WTC11 (cell line): ENCODE data around the gene STK40. TPM values are rescaled to one million over a fixed set of nuclear protein-coding genes. Genes with fewer than 3 reads are reported as not detected.
A peak's percentile ranks its signal among the peaks of the same experiment; 100 is the strongest.

Experiments used
- ATAC-seq: fragments of 200-7000 bp; cut with Tn5 transposase; 2 replicates; pipeline ENCODE4 v1.10.0; 2021; ENCODE audit warnings: mild to moderate bottlenecking, moderate library complexity
- CTCF ChIA-PET: fragments of 300-600 bp; sonication (Branson Sonifier 250); formaldehyde crosslinking; loops from one replicate; lab custom pipeline; 2021; ENCODE audit warnings: antibody characterized with exemption; lab: Charles Lee
- POLR2A ChIA-PET: fragments of 350-600 bp; sonication (Branson Sonifier 250); formaldehyde crosslinking; loops from one replicate; lab custom pipeline; 2021; ENCODE audit warnings: antibody characterized with exemption; lab: Charles Lee
- DNase-seq: peaks from one replicate; pipeline ENCODE4 v3.0.0; 2021; ENCODE audit warnings: low spot score
- H3K27ac Mint-ChIP-seq: 2 replicates; pipeline ENCODE4 v1.8.0; 2021; ENCODE audit warnings: mixed read lengths
- H3K27me3 Mint-ChIP-seq: 2 replicates; pipeline ENCODE4 v1.8.0; 2021; ENCODE audit warnings: low read depth, mild to moderate bottlenecking, moderate library complexity, mixed read lengths
- H3K36me3 Mint-ChIP-seq: 2 replicates; pipeline ENCODE4 v1.8.0; 2021; ENCODE audit warnings: mixed read lengths
- H3K4me1 Mint-ChIP-seq: 2 replicates; pipeline ENCODE4 v1.8.0; 2022; ENCODE audit warnings: mixed read lengths
- H3K4me3 Mint-ChIP-seq: 2 replicates; pipeline ENCODE4 v1.8.0; 2021; ENCODE audit warnings: mild to moderate bottlenecking, moderate library complexity, mixed read lengths
- H3K9me3 Mint-ChIP-seq: 2 replicates; pipeline ENCODE4 v1.8.0; 2021; ENCODE audit warnings: mixed read lengths
- CBFB ChIP-seq: sonication (generic); formaldehyde crosslinking; IDR thresholded peaks from 2 replicates; pipeline ENCODE4 v1.8.1; 2022; ENCODE audit warnings: mild to moderate bottlenecking, low read depth, missing genetic modification reagents
- ETV6 ChIP-seq: sonication (generic); formaldehyde crosslinking; IDR thresholded peaks from 2 replicates; pipeline ENCODE4 v1.8.1; 2022; ENCODE audit warnings: mild to moderate bottlenecking, missing genetic modification reagents
- GTF2I ChIP-seq: fragments of 250-450 bp; sonication (Bioruptor Pico); conservative IDR thresholded peaks from 2 replicates; pipeline ENCODE4 v1.4.0; 2021; ENCODE audit warnings: mild to moderate bottlenecking
- RELA ChIP-seq: sonication (generic); formaldehyde crosslinking; IDR thresholded peaks from 2 replicates; pipeline ENCODE4 v1.8.1; 2022; ENCODE audit warnings: missing genetic modification reagents, mild to moderate bottlenecking, borderline replicate concordance
- TP53 ChIP-seq: sonication (generic); formaldehyde crosslinking; IDR thresholded peaks from 2 replicates; pipeline ENCODE4 v1.8.1; 2023; ENCODE audit warnings: mild to moderate bottlenecking, missing genetic modification reagents
- ZNF219 ChIP-seq: sonication (generic); formaldehyde crosslinking; IDR thresholded peaks from 2 replicates; pipeline ENCODE4 v1.8.0; 2023; ENCODE audit warnings: missing genetic modification reagents, mild to moderate bottlenecking, borderline replicate concordance
- ZNF263 ChIP-seq: sonication (generic); formaldehyde crosslinking; IDR thresholded peaks from 2 replicates; pipeline ENCODE4 v1.8.1; 2022; ENCODE audit warnings: low read depth, mild to moderate bottlenecking, moderate library complexity, missing genetic modification reagents
- ZNF423 ChIP-seq: fragments of 250-450 bp; sonication (Bioruptor Pico); IDR thresholded peaks from 2 replicates; pipeline ENCODE4 v2.1.2; 2022; ENCODE audit warnings: mild to moderate bottlenecking, moderate library complexity
- total RNA-seq: library from RNA; stranded (reverse); gene quantifications from 3 replicates; pipeline ENCODE4 v1.2.3, GENCODE V29; 2021
- TF ChIP-seq, protein P1 (sequence below): fragments of 250-450 bp; sonication (Bioruptor Pico); IDR thresholded peaks from 2 replicates; pipeline ENCODE4 v1.9.0; 2021; ENCODE audit warnings: moderate library complexity, mild to moderate bottlenecking, inconsistent platforms, borderline replicate concordance
- TF ChIP-seq, protein P2 (sequence below): fragments of 250-450 bp; sonication (Bioruptor Pico); IDR thresholded peaks from 2 replicates; pipeline ENCODE4 v1.9.0; 2021; ENCODE audit warnings: mild to moderate bottlenecking, borderline replicate concordance
- TF ChIP-seq, protein P3 (sequence below): fragments of 250-450 bp; sonication (Bioruptor Pico); IDR thresholded peaks from 2 replicates; pipeline ENCODE4 v1.9.0; 2021; ENCODE audit warnings: mild to moderate bottlenecking
- TF ChIP-seq, protein P4 (sequence below): sonication (generic); formaldehyde crosslinking; IDR thresholded peaks from 2 replicates; pipeline ENCODE4 v1.8.1; 2022; ENCODE audit warnings: low read depth, mild to moderate bottlenecking, moderate library complexity, missing genetic modification reagents, borderline replicate concordance
- TF ChIP-seq, protein P5 (sequence below): sonication (generic); formaldehyde crosslinking; IDR thresholded peaks from 2 replicates; pipeline ENCODE4 v1.8.1; 2023; ENCODE audit warnings: mild to moderate bottlenecking, missing genetic modification reagents
- TF ChIP-seq, protein P6 (sequence below): sonication (generic); formaldehyde crosslinking; IDR thresholded peaks from 2 replicates; pipeline ENCODE4 v1.8.1; 2022; ENCODE audit warnings: mild to moderate bottlenecking, missing genetic modification reagents, moderate library complexity, borderline replicate concordance
- TF ChIP-seq, protein P7 (sequence below): fragments of 200-600 bp; IDR thresholded peaks from 2 replicates; pipeline ENCODE4 v1.8.0; 2022; ENCODE audit warnings: antibody characterized with exemption

Gene STK40
- total RNA-seq, 1 experiment from 2014 or later, result 24.7 TPM

DNA sequence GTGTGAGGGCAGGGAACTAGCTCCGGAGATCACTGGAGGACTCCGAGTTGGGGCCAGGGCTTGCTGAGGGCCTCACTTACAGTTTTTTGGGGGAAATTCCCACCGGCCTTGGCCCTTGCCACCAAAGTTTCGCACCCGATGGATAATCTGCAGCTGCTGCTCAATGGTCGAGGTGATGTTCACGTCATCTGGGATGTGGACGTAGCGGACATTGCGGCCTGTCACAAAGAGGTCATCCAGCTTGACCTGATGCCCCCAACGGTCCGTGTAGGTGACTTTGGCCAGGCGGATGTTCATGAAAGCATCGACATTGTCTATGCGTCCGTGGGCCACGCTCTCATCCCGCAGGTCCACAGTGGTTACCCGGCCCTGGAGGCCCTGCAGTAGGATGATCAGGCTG is 8.0 kb upstream of the STK40 start (continued):
- TF ChIP-seq, protein P1, sequence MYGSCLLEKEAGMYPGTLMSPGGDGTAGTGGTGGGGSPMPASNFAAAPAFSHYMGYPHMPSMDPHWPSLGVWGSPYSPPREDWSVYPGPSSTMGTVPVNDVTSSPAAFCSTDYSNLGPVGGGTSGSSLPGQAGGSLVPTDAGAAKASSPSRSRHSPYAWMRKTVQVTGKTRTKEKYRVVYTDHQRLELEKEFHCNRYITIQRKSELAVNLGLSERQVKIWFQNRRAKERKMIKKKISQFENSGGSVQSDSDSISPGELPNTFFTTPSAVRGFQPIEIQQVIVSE (CRISPR knock-in tag), result no peak
- TF ChIP-seq CBFB (CRISPR knock-in tag), result no peak
- TF ChIP-seq, all 79 proteins: peak for 0

DNA sequence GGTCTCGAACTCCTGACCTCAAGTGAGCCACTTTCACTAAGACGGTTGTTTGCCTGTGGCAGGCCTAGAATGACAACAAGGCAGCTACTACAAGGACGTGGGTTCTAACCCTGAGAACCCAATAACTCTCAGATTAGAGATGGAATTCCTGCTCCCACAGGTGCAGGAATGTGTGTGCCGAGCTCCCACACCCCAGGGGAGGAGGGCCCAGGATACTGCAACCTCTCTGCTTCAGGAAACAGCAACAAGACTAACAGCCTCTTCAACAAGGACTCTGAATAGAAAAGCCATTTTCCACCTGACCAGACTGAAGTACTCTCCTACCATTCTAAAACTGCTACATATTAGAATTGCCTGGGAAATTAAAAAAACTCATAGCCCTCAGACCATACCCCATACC is 7.1 kb upstream of the STK40 start:
- CTCF ChIA-PET, result no interaction called here
- H3K4me1 Mint-ChIP-seq, result peaks cover 12% of the 10 kb centered on the region
- H3K27ac Mint-ChIP-seq, result peak overlapping the region; percentile 32; the same call in 1 of the 2 replicates
- TF ChIP-seq, protein P2, sequence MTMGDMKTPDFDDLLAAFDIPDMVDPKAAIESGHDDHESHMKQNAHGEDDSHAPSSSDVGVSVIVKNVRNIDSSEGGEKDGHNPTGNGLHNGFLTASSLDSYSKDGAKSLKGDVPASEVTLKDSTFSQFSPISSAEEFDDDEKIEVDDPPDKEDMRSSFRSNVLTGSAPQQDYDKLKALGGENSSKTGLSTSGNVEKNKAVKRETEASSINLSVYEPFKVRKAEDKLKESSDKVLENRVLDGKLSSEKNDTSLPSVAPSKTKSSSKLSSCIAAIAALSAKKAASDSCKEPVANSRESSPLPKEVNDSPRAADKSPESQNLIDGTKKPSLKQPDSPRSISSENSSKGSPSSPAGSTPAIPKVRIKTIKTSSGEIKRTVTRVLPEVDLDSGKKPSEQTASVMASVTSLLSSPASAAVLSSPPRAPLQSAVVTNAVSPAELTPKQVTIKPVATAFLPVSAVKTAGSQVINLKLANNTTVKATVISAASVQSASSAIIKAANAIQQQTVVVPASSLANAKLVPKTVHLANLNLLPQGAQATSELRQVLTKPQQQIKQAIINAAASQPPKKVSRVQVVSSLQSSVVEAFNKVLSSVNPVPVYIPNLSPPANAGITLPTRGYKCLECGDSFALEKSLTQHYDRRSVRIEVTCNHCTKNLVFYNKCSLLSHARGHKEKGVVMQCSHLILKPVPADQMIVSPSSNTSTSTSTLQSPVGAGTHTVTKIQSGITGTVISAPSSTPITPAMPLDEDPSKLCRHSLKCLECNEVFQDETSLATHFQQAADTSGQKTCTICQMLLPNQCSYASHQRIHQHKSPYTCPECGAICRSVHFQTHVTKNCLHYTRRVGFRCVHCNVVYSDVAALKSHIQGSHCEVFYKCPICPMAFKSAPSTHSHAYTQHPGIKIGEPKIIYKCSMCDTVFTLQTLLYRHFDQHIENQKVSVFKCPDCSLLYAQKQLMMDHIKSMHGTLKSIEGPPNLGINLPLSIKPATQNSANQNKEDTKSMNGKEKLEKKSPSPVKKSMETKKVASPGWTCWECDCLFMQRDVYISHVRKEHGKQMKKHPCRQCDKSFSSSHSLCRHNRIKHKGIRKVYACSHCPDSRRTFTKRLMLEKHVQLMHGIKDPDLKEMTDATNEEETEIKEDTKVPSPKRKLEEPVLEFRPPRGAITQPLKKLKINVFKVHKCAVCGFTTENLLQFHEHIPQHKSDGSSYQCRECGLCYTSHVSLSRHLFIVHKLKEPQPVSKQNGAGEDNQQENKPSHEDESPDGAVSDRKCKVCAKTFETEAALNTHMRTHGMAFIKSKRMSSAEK (CRISPR knock-in tag), result no peak
- TF ChIP-seq ZNF423 (no peak), GTF2I (no peak), ZNF263 (CRISPR knock-in tag) (no peak), ETV6 (CRISPR knock-in tag) (no peak), TP53 (no peak), ZNF219 (CRISPR knock-in tag) (no peak), RELA (CRISPR knock-in tag) (no peak)
- TF ChIP-seq, protein P3, sequence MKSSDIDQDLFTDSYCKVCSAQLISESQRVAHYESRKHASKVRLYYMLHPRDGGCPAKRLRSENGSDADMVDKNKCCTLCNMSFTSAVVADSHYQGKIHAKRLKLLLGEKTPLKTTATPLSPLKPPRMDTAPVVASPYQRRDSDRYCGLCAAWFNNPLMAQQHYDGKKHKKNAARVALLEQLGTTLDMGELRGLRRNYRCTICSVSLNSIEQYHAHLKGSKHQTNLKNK (CRISPR knock-in tag), result no peak
- TF ChIP-seq, protein P4, sequence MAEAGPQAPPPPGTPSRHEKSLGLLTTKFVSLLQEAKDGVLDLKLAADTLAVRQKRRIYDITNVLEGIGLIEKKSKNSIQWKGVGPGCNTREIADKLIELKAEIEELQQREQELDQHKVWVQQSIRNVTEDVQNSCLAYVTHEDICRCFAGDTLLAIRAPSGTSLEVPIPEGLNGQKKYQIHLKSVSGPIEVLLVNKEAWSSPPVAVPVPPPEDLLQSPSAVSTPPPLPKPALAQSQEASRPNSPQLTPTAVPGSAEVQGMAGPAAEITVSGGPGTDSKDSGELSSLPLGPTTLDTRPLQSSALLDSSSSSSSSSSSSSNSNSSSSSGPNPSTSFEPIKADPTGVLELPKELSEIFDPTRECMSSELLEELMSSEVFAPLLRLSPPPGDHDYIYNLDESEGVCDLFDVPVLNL (CRISPR knock-in tag), result no peak
- TF ChIP-seq, protein P5, sequence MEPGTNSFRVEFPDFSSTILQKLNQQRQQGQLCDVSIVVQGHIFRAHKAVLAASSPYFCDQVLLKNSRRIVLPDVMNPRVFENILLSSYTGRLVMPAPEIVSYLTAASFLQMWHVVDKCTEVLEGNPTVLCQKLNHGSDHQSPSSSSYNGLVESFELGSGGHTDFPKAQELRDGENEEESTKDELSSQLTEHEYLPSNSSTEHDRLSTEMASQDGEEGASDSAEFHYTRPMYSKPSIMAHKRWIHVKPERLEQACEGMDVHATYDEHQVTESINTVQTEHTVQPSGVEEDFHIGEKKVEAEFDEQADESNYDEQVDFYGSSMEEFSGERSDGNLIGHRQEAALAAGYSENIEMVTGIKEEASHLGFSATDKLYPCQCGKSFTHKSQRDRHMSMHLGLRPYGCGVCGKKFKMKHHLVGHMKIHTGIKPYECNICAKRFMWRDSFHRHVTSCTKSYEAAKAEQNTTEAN (CRISPR knock-in tag), result no peak
- TF ChIP-seq, protein P6, sequence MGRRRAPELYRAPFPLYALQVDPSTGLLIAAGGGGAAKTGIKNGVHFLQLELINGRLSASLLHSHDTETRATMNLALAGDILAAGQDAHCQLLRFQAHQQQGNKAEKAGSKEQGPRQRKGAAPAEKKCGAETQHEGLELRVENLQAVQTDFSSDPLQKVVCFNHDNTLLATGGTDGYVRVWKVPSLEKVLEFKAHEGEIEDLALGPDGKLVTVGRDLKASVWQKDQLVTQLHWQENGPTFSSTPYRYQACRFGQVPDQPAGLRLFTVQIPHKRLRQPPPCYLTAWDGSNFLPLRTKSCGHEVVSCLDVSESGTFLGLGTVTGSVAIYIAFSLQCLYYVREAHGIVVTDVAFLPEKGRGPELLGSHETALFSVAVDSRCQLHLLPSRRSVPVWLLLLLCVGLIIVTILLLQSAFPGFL (CRISPR knock-in tag), result no peak
- TF ChIP-seq, protein P7, sequence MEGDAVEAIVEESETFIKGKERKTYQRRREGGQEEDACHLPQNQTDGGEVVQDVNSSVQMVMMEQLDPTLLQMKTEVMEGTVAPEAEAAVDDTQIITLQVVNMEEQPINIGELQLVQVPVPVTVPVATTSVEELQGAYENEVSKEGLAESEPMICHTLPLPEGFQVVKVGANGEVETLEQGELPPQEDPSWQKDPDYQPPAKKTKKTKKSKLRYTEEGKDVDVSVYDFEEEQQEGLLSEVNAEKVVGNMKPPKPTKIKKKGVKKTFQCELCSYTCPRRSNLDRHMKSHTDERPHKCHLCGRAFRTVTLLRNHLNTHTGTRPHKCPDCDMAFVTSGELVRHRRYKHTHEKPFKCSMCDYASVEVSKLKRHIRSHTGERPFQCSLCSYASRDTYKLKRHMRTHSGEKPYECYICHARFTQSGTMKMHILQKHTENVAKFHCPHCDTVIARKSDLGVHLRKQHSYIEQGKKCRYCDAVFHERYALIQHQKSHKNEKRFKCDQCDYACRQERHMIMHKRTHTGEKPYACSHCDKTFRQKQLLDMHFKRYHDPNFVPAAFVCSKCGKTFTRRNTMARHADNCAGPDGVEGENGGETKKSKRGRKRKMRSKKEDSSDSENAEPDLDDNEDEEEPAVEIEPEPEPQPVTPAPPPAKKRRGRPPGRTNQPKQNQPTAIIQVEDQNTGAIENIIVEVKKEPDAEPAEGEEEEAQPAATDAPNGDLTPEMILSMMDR, result no peak
- peaks cover 11% of the 10 kb centered on the region for H3K36me3 Mint-ChIP-seq
- POLR2A ChIA-PET, result no interaction called here
- no peaks in the 10 kb centered on the region for H3K9me3 Mint-ChIP-seq
- ATAC-seq (no peak), DNase-seq (no peak)
- H3K4me3 Mint-ChIP-seq, result no peak overlapping the region
- no peaks in the 10 kb centered on the region for H3K27me3 Mint-ChIP-seq
